ENCODE results near the gene CPNE4.
"Not testable (repeated sequence)": the region's sequence is repeated elsewhere in the genome, so short reads cannot be mapped to it uniquely, and the experiment has no call there.

The CPNE4 gene

GRCh38 chr3:131972550-131972949, 62.3 kb downstream of the CPNE4 start:
- DNase-seq (ENCODE audit: low read depth, low spot score): no peak
- H3K9me3 ChIP-seq (ENCODE audit: control insufficient read depth, insufficient read depth, low read length): no peaks in the 10 kb centered on the region

GRCh38 chr3:131972091-131972490, 62.7 kb downstream of the CPNE4 start:
- DNase-seq (ENCODE audit: low read depth, low spot score): no peak
- no peaks in the 10 kb centered on the region for H3K27me3 ChIP-seq (ENCODE audit: control insufficient read depth, insufficient read depth, low read length)
- H3K9me3 ChIP-seq (ENCODE audit: control insufficient read depth, insufficient read depth, low read length): no peaks in the 10 kb centered on the region
- no peaks in the 10 kb centered on the region for H3K36me3 ChIP-seq (ENCODE audit: control insufficient read depth, insufficient read depth, low read length)
- peaks cover 2% of the 10 kb centered on the region; the same call in 1 of the 2 replicates for H3K4me1 ChIP-seq (ENCODE audit: control insufficient read depth, insufficient read depth, low read length)
- no peak overlapping the region for H3K4me3 ChIP-seq (ENCODE audit: low read length)
- no peak overlapping the region for H3K27ac ChIP-seq (ENCODE audit: low read length)
- no CpG with 5 or more reads among the region's 3 CpGs for WGBS (ENCODE audit: insufficient coverage, insufficient read length)

More at GRCh38 chr3:131972550-131972949, 62.3 kb downstream of the CPNE4 start:
- Histone ChIP-seq H3K27ac (ENCODE audit: low read length) (no peak overlapping the region), H3K4me3 (ENCODE audit: low read length) (no peak overlapping the region), H3K27me3 (ENCODE audit: control insufficient read depth, insufficient read depth, low read length) (no peaks in the 10 kb centered on the region), H3K4me1 (ENCODE audit: control insufficient read depth, insufficient read depth, low read length) (peaks cover 2% of the 10 kb centered on the region; the same call in 1 of the 2 replicates), H3K36me3 (ENCODE audit: control insufficient read depth, insufficient read depth, low read length) (no peaks in the 10 kb centered on the region)
- no CpG with 5 or more reads among the region's 4 CpGs for WGBS (ENCODE audit: insufficient coverage, insufficient read length)

GRCh38 chr3:131963442-131963841, 71.4 kb downstream of the CPNE4 start:
- no CpG with 5 or more reads among the region's 8 CpGs for WGBS (ENCODE audit: insufficient coverage, insufficient read length)
- H3K27ac ChIP-seq (ENCODE audit: low read length); H3K9me3 ChIP-seq (ENCODE audit: control insufficient read depth, insufficient read depth, low read length); H3K4me3 ChIP-seq (ENCODE audit: low read length); H3K36me3 ChIP-seq (ENCODE audit: control insufficient read depth, insufficient read depth, low read length); H3K4me1 ChIP-seq (ENCODE audit: control insufficient read depth, insufficient read depth, low read length); DNase-seq (ENCODE audit: low read depth, low spot score); H3K27me3 ChIP-seq (ENCODE audit: control insufficient read depth, insufficient read depth, low read length): not testable (repeated sequence)

- DNase-seq (ENCODE audit: low read depth, low spot score): no peak
- WGBS (ENCODE audit: insufficient coverage, insufficient read length): no CpG with 5 or more reads among the region's 5 CpGs
- Histone ChIP-seq H3K9me3 (ENCODE audit: control insufficient read depth, insufficient read depth, low read length) (no peaks in the 10 kb centered on the region), H3K4me1 (ENCODE audit: control insufficient read depth, insufficient read depth, low read length) (peaks cover 4% of the 10 kb centered on the region; the same call in 1 of the 2 replicates), H3K4me3 (ENCODE audit: low read length) (no peak overlapping the region), H3K27ac (ENCODE audit: low read length) (no peak overlapping the region), H3K36me3 (ENCODE audit: control insufficient read depth, insufficient read depth, low read length) (no peaks in the 10 kb centered on the region), H3K27me3 (ENCODE audit: control insufficient read depth, insufficient read depth, low read length) (no peaks in the 10 kb centered on the region)
Observed at GRCh38 chr3:131962982-131963381, 71.8 kb downstream of the CPNE4 start.

- no peak overlapping the region for H3K4me3 ChIP-seq (ENCODE audit: low read length)
- H3K9me3 ChIP-seq (ENCODE audit: control insufficient read depth, insufficient read depth, low read length): no peaks in the 10 kb centered on the region
- H3K4me1 ChIP-seq (ENCODE audit: control insufficient read depth, insufficient read depth, low read length): peaks cover 5% of the 10 kb centered on the region; the same call in 1 of the 2 replicates
- no peak overlapping the region for H3K27ac ChIP-seq (ENCODE audit: low read length)
- DNase-seq (ENCODE audit: low read depth, low spot score): no peak
- H3K36me3 ChIP-seq (ENCODE audit: control insufficient read depth, insufficient read depth, low read length): no peaks in the 10 kb centered on the region
- no CpG with 5 or more reads among the region's 1 CpG for WGBS (ENCODE audit: insufficient coverage, insufficient read length)
- H3K27me3 ChIP-seq (ENCODE audit: control insufficient read depth, insufficient read depth, low read length): no peaks in the 10 kb centered on the region
Observed at GRCh38 chr3:131960324-131960723, 74.5 kb downstream of the CPNE4 start.

GRCh38 chr3:131957980-131958379, 76.8 kb downstream of the CPNE4 start:
- peaks cover 4% of the 10 kb centered on the region; the same call in 1 of the 2 replicates for H3K4me1 ChIP-seq (ENCODE audit: control insufficient read depth, insufficient read depth, low read length)
- no peak overlapping the region for H3K4me3 ChIP-seq (ENCODE audit: low read length)
- H3K36me3 ChIP-seq (ENCODE audit: control insufficient read depth, insufficient read depth, low read length): no peaks in the 10 kb centered on the region
- H3K27me3 ChIP-seq (ENCODE audit: control insufficient read depth, insufficient read depth, low read length): no peaks in the 10 kb centered on the region
- no peak overlapping the region for H3K27ac ChIP-seq (ENCODE audit: low read length)
- no CpG with 5 or more reads among the region's 1 CpG for WGBS (ENCODE audit: insufficient coverage, insufficient read length)
- H3K9me3 ChIP-seq (ENCODE audit: control insufficient read depth, insufficient read depth, low read length): no peaks in the 10 kb centered on the region
- DNase-seq (ENCODE audit: low read depth, low spot score): no peak

- Histone ChIP-seq H3K27ac (ENCODE audit: low read length) (no peak overlapping the region), H3K9me3 (ENCODE audit: control insufficient read depth, insufficient read depth, low read length) (no peaks in the 10 kb centered on the region), H3K4me3 (ENCODE audit: low read length) (no peak overlapping the region), H3K4me1 (ENCODE audit: control insufficient read depth, insufficient read depth, low read length) (peaks cover 4% of the 10 kb centered on the region; the same call in 1 of the 2 replicates), H3K27me3 (ENCODE audit: control insufficient read depth, insufficient read depth, low read length) (no peaks in the 10 kb centered on the region), H3K36me3 (ENCODE audit: control insufficient read depth, insufficient read depth, low read length) (no peaks in the 10 kb centered on the region)
- WGBS (ENCODE audit: insufficient coverage, insufficient read length): no CpG with 5 or more reads among the region's 5 CpGs
- no peak for DNase-seq (ENCODE audit: low read depth, low spot score)
Observed at GRCh38 chr3:131957511-131957910, 77.3 kb downstream of the CPNE4 start.

- no peak overlapping the region for H3K27ac ChIP-seq (ENCODE audit: low read length)
- no peaks in the 10 kb centered on the region for H3K4me1 ChIP-seq (ENCODE audit: control insufficient read depth, insufficient read depth, low read length)
- H3K4me3 ChIP-seq (ENCODE audit: low read length): no peak overlapping the region
- WGBS (ENCODE audit: insufficient coverage, insufficient read length): no CpG with 5 or more reads among the region's 1 CpG
- no peaks in the 10 kb centered on the region for H3K36me3 ChIP-seq (ENCODE audit: control insufficient read depth, insufficient read depth, low read length)
- no peak for DNase-seq (ENCODE audit: low read depth, low spot score)
- H3K9me3 ChIP-seq (ENCODE audit: control insufficient read depth, insufficient read depth, low read length): no peaks in the 10 kb centered on the region
- no peaks in the 10 kb centered on the region for H3K27me3 ChIP-seq (ENCODE audit: control insufficient read depth, insufficient read depth, low read length)
Observed at GRCh38 chr3:131948806-131949205, 86.0 kb downstream of the CPNE4 start.

- DNase-seq (ENCODE audit: low read depth, low spot score): no peak
- no peak overlapping the region for H3K27ac ChIP-seq (ENCODE audit: low read length)
- H3K4me3 ChIP-seq (ENCODE audit: low read length): no peak overlapping the region
- H3K36me3 ChIP-seq (ENCODE audit: control insufficient read depth, insufficient read depth, low read length): no peaks in the 10 kb centered on the region
- WGBS (ENCODE audit: insufficient coverage, insufficient read length): no CpG with 5 or more reads among the region's 1 CpG
- no peaks in the 10 kb centered on the region for H3K9me3 ChIP-seq (ENCODE audit: control insufficient read depth, insufficient read depth, low read length)
- H3K4me1 ChIP-seq (ENCODE audit: control insufficient read depth, insufficient read depth, low read length): no peaks in the 10 kb centered on the region
- no peaks in the 10 kb centered on the region for H3K27me3 ChIP-seq (ENCODE audit: control insufficient read depth, insufficient read depth, low read length)
Observed at GRCh38 chr3:131944676-131945075, 90.1 kb downstream of the CPNE4 start.

GRCh38 chr3:131933665-131934064, 101.1 kb downstream of the CPNE4 start:
- Histone ChIP-seq H3K4me1 (ENCODE audit: control insufficient read depth, insufficient read depth, low read length) (no peaks in the 10 kb centered on the region), H3K27me3 (ENCODE audit: control insufficient read depth, insufficient read depth, low read length) (no peaks in the 10 kb centered on the region), H3K4me3 (ENCODE audit: low read length) (no peak overlapping the region), H3K36me3 (ENCODE audit: control insufficient read depth, insufficient read depth, low read length) (no peaks in the 10 kb centered on the region), H3K27ac (ENCODE audit: low read length) (no peak overlapping the region), H3K9me3 (ENCODE audit: control insufficient read depth, insufficient read depth, low read length) (no peaks in the 10 kb centered on the region)
- 100% methylated on average over 1 of the region's 3 CpGs for WGBS (ENCODE audit: insufficient coverage, insufficient read length)
- no peak for DNase-seq (ENCODE audit: low read depth, low spot score)

- no peak for DNase-seq (ENCODE audit: low read depth, low spot score)
- WGBS (ENCODE audit: insufficient coverage, insufficient read length): no CpG with 5 or more reads among the region's 2 CpGs
Observed at GRCh38 chr3:131928593-131928992, 106.2 kb downstream of the CPNE4 start.

More at GRCh38 chr3:131928593-131928992, 106.2 kb downstream of the CPNE4 start:
- no peaks in the 10 kb centered on the region for H3K36me3 ChIP-seq (ENCODE audit: control insufficient read depth, insufficient read depth, low read length)
- H3K9me3 ChIP-seq (ENCODE audit: control insufficient read depth, insufficient read depth, low read length): no peaks in the 10 kb centered on the region
- H3K4me1 ChIP-seq (ENCODE audit: control insufficient read depth, insufficient read depth, low read length): peaks cover 4% of the 10 kb centered on the region; the same call in 1 of the 2 replicates
- no peak overlapping the region for H3K27ac ChIP-seq (ENCODE audit: low read length)
- H3K27me3 ChIP-seq (ENCODE audit: control insufficient read depth, insufficient read depth, low read length): no peaks in the 10 kb centered on the region
- no peak overlapping the region for H3K4me3 ChIP-seq (ENCODE audit: low read length)
